Natural killer cell (primary cell): ENCODE results near the gene APOL2. TPM values are rescaled to one million over a fixed set of nuclear protein-coding genes. Genes with fewer than 3 reads are reported as not detected.

ENCODE experiments used
- ATAC-seq, 3 donors: fragments of 150-1000 bp in 2 of 3; fragments of 200-7000 bp in 1 of 3; cut with Tn5 transposase; 1 replicate in 1 of 3; 2 replicates in 2 of 3; pipeline ENCODE4 v1.10.0; 2021; ENCODE audit warnings: mild to moderate bottlenecking in 2 of 3, moderate library complexity in 2 of 3
- DNase-seq, 2 donors: peaks; one replicate each; pipeline versions ENCODE4 v3.0.0 to v3.0.0-alpha.2; 2013 to 2021; ENCODE audit warnings: mixed read lengths in 1 of 2
- H3K27ac ChIP-seq: one replicate; pipeline ENCODE4 v1.5.1; 2013; ENCODE audit warnings: mild to moderate bottlenecking, low read length
- H3K27me3 ChIP-seq: one replicate; pipeline ENCODE4 v1.6.1; 2013; ENCODE audit warnings: low read length; ENCODE audit not compliant: control insufficient read depth, insufficient read depth
- H3K36me3 ChIP-seq: one replicate; pipeline ENCODE4 v1.6.1; 2013; ENCODE audit warnings: low read length; ENCODE audit not compliant: control insufficient read depth, insufficient read depth
- H3K4me1 ChIP-seq: one replicate; pipeline ENCODE4 v1.6.1; 2013; ENCODE audit warnings: low read length; ENCODE audit not compliant: control insufficient read depth, insufficient read depth
- H3K4me3 ChIP-seq: one replicate; pipeline ENCODE4 v1.5.1; 2013; ENCODE audit warnings: low read length
- H3K9me3 ChIP-seq: one replicate; pipeline ENCODE4 v1.6.1; 2013; ENCODE audit warnings: low read length; ENCODE audit not compliant: control insufficient read depth, insufficient read depth
- H3K27ac Mint-ChIP-seq, 2 donors: one replicate each; pipeline ENCODE4 v1.8.0; 2022; ENCODE audit warnings: mild to moderate bottlenecking in 2 of 2, mixed read lengths in 2 of 2, moderate library complexity in 1 of 2
- H3K27me3 Mint-ChIP-seq, 2 donors: one replicate each; pipeline ENCODE4 v1.8.0; 2022; ENCODE audit warnings: low read depth in 2 of 2, mixed read lengths in 2 of 2
- H3K36me3 Mint-ChIP-seq: one replicate; pipeline ENCODE4 v1.8.0; 2022; ENCODE audit warnings: mixed read lengths
- H3K4me1 Mint-ChIP-seq, 2 donors: one replicate each; pipeline ENCODE4 v1.8.0; 2022; ENCODE audit warnings: mixed read lengths in 2 of 2
- H3K4me3 Mint-ChIP-seq: one replicate; pipeline ENCODE4 v1.8.0; 2022; ENCODE audit warnings: mild to moderate bottlenecking, moderate library complexity, mixed read lengths
- H3K9me3 Mint-ChIP-seq, 2 donors: one replicate each; pipeline ENCODE4 v1.8.0; 2022; ENCODE audit warnings: mixed read lengths in 2 of 2
- WGBS: methylation state at CpG from one replicate; pipeline ENCODE4 v1.1.7; 2013; ENCODE audit warnings: missing lambda C conversion rate; ENCODE audit not compliant: insufficient coverage; 5-methylcytosine and 5-hydroxymethylcytosine counted together
- intact Hi-C: fragments of 100-400 bp; cut with micrococcal nuclease; formaldehyde crosslinking; loops from one replicate; pipeline ENCODE4 v1.14.2; 2022
- total RNA-seq, 4 donors: library from RNA; stranded (reverse); fragments of 120-200 nt in 1 of 4; gene quantifications; one replicate each; pipeline versions ENCODE4 v1.2.3 to v1.2.4, GENCODE V29; 2013 to 2022
- TF ChIP-seq, protein P1 (sequence below): fragments of 200-600 bp; IDR thresholded peaks from one replicate; pipeline ENCODE4 v1.8.0; 2022; ENCODE audit warnings: antibody characterized with exemption

Gene APOL2
- total RNA-seq, 3 donors from 2014 or later (not counting 1 experiment from before 2014, with no cell fraction given): 51.7 to 112 (median 67.2) TPM

DNA sequence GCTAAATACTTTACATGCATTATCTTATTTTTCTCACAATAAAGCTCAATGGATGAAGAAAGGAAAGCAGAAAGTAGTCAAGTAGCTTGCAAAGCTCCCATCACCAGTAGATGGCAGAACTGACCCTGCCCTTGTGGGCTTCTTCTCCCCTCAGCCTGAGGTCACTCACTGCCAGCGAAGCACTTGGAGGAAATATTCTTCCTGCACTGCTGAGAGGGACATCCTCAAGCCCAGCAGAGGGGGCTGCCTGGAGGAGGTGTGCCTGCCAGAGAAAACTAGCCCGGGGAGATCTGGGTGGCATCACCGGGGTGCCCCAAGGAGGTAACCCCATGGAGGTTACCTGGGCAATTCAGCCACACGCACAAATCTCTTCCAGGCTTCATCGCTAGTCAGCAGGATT lies 44.4 kb downstream of the APOL2 start:
- H3K36me3 Mint-ChIP-seq: no peaks in the 10 kb centered on the region
- DNase-seq (peak in 1 of 2 donors; percentile 59), ATAC-seq (peak; percentile 56 to 79 (median 79))
- H3K4me3 Mint-ChIP-seq: no peak overlapping the region
- TF ChIP-seq, protein P1, sequence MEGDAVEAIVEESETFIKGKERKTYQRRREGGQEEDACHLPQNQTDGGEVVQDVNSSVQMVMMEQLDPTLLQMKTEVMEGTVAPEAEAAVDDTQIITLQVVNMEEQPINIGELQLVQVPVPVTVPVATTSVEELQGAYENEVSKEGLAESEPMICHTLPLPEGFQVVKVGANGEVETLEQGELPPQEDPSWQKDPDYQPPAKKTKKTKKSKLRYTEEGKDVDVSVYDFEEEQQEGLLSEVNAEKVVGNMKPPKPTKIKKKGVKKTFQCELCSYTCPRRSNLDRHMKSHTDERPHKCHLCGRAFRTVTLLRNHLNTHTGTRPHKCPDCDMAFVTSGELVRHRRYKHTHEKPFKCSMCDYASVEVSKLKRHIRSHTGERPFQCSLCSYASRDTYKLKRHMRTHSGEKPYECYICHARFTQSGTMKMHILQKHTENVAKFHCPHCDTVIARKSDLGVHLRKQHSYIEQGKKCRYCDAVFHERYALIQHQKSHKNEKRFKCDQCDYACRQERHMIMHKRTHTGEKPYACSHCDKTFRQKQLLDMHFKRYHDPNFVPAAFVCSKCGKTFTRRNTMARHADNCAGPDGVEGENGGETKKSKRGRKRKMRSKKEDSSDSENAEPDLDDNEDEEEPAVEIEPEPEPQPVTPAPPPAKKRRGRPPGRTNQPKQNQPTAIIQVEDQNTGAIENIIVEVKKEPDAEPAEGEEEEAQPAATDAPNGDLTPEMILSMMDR: peak; percentile 60
- intact Hi-C loops: no loop called here
- 51% methylated on average over 5 of the region's 5 CpGs for WGBS
- H3K27me3 Mint-ChIP-seq: peaks cover 0 to 4% of the 10 kb centered on the region in 2 donors
- H3K4me3 ChIP-seq: no peak overlapping the region
- no peaks in the 10 kb centered on the region for H3K9me3 ChIP-seq
- no peaks in the 10 kb centered on the region for H3K9me3 Mint-ChIP-seq
- H3K27ac ChIP-seq: no peak overlapping the region
- no peaks in the 10 kb centered on the region for H3K27me3 ChIP-seq
- peaks cover 22 to 24% of the 10 kb centered on the region in 2 donors for H3K4me1 Mint-ChIP-seq
- H3K27ac Mint-ChIP-seq: peak overlapping the region in 1 of 2 donors; percentile 46
- H3K4me1 ChIP-seq: peaks cover 25% of the 10 kb centered on the region
- H3K36me3 ChIP-seq: no peaks in the 10 kb centered on the region

DNA sequence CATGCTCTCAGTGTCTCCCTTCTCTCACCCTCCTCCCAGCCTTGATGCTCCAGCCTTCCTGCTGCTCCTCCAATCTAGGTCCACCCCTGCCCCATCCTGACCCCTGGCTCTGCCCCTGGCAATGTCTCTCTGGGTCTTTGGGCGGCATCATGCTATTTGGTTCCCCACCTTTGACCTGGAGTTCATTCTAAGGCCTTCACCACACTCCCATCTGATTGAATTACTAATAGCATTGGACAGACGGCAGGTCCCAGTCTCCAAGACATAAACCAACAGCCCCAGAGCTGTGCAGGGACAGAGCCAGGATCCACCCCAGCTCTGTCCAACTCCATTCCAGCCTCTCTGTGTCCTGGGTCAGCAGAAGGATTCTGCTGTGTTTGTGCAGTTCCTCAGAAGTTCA lies 44.9 kb downstream of the APOL2 start:
- ATAC-seq: no peak
- 82% methylated on average over 2 of the region's 2 CpGs for WGBS
- H3K27ac Mint-ChIP-seq: no peak overlapping the region

DNA sequence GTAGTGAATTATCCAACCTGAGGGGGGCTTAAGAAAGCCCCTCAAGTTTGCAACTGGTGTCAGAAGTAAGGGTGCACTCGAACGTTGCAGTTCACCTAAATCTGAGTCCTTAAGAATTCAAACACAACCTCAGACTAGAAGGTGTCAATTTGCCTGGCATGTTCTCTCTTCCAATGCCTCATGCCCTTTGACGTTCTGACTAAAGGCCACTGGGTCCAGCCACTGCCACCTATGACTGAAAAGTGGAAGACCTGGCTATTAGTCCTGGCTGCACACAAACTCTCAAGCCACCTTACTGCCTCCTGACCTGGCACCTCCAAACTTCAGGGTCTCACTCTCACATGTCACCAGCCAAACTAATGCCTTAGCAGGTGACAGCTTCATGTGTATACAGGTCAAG lies 45.8 kb downstream of the APOL2 start:
- no peaks in the 10 kb centered on the region for H3K27me3 ChIP-seq

More for the DNA sequence above, 44.9 kb downstream of the APOL2 start:
- H3K9me3 ChIP-seq: no peaks in the 10 kb centered on the region
- Mint-ChIP-seq H3K4me3 (no peak overlapping the region), H3K4me1 (peaks cover 22 to 24% of the 10 kb centered on the region in 2 donors), H3K27me3 (peaks cover 0 to 6% of the 10 kb centered on the region in 2 donors), H3K36me3 (no peaks in the 10 kb centered on the region), H3K9me3 (no peaks in the 10 kb centered on the region)
- no peak overlapping the region for H3K4me3 ChIP-seq
- H3K4me1 ChIP-seq: peaks cover 25% of the 10 kb centered on the region
- H3K27ac ChIP-seq: no peak overlapping the region
- no peaks in the 10 kb centered on the region for H3K27me3 ChIP-seq
- TF ChIP-seq, protein P1: no peak
- intact Hi-C loops: no loop called here
- DNase-seq: no peak
- no peaks in the 10 kb centered on the region for H3K36me3 ChIP-seq

More for the DNA sequence above, 45.8 kb downstream of the APOL2 start:
- H3K4me3 ChIP-seq: no peak overlapping the region
- intact Hi-C loops: loop anchor here (1.0 kb wide), 1 partner anchor 84 kb away; no protein-coding TSS in a partner anchor
- H3K27ac ChIP-seq: no peak overlapping the region
- DNase-seq: no peak
- peaks cover 22 to 24% of the 10 kb centered on the region in 2 donors for H3K4me1 Mint-ChIP-seq
- H3K9me3 Mint-ChIP-seq: no peaks in the 10 kb centered on the region
- H3K4me3 Mint-ChIP-seq: no peak overlapping the region
- TF ChIP-seq, protein P1: no peak
- no peaks in the 10 kb centered on the region for H3K36me3 Mint-ChIP-seq
- no peaks in the 10 kb centered on the region for H3K36me3 ChIP-seq
- no peaks in the 10 kb centered on the region for H3K9me3 ChIP-seq
- no peak overlapping the region for H3K27ac Mint-ChIP-seq
- peaks cover 21% of the 10 kb centered on the region for H3K4me1 ChIP-seq
- ATAC-seq: no peak
- peaks cover 0 to 6% of the 10 kb centered on the region in 2 donors for H3K27me3 Mint-ChIP-seq
- WGBS: 60% methylated on average over 3 of the region's 3 CpGs
